Activated CD4-positive, alpha-beta T cell treated with anti-CD3 and anti-CD28 coated beads for 36 hours (primary cell): ENCODE measurements around the gene RABGAP1L. TPM values are rescaled to one million over a fixed set of nuclear protein-coding genes. Genes with fewer than 3 reads are reported as not detected.
"Not testable (repeated sequence)": the region's sequence is repeated elsewhere in the genome, so short reads cannot be mapped to it uniquely, and the experiment has no call there.

Experiments used
- ATAC-seq: fragments of 200-7000 bp; cut with Tn5 transposase; one replicate; pipeline ENCODE4 v1.10.0; 2021; ENCODE audit warnings: mild to moderate bottlenecking, moderate library complexity
- CTCF ChIA-PET: fragments of 350-600 bp; sonication (Branson Sonifier 250); formaldehyde crosslinking; loops from one replicate; lab custom pipeline; 2021; ENCODE audit warnings: antibody characterized with exemption; lab: Charles Lee
- POLR2A ChIA-PET: fragments of 350-600 bp; sonication (Branson Sonifier 250); formaldehyde crosslinking; loops from one replicate; lab custom pipeline; 2021; ENCODE audit warnings: antibody characterized with exemption, inconsistent platforms; lab: Charles Lee
- DNase-seq: peaks from one replicate; pipeline ENCODE4 v3.0.0-alpha.2; 2020
- H3K27ac Mint-ChIP-seq: one replicate; pipeline ENCODE4 v1.8.0; 2021; ENCODE audit warnings: mixed read lengths
- H3K27me3 Mint-ChIP-seq: one replicate; pipeline ENCODE4 v1.8.0; 2021; ENCODE audit warnings: mixed read lengths
- H3K36me3 Mint-ChIP-seq: one replicate; pipeline ENCODE4 v1.8.0; 2021; ENCODE audit warnings: low read depth, mixed read lengths
- H3K4me1 Mint-ChIP-seq: one replicate; pipeline ENCODE4 v1.8.0; 2021; ENCODE audit warnings: mixed read lengths
- H3K4me3 Mint-ChIP-seq: one replicate; pipeline ENCODE4 v1.8.0; 2021; ENCODE audit warnings: mild to moderate bottlenecking, moderate library complexity, mixed read lengths
- H3K9me3 Mint-ChIP-seq: one replicate; pipeline ENCODE4 v1.8.0; 2021; ENCODE audit warnings: low read depth, mixed read lengths
- intact Hi-C, 2 experiments: fragments of 100-400 bp; cut with DNase I in 1 of 2; cut with micrococcal nuclease in 1 of 2; formaldehyde crosslinking; loops; one replicate each; pipeline versions ENCODE4 v1.14.2 to v1.15.1; 2022 to 2024; cut with DNase I, micrococcal nuclease
- total RNA-seq, 2 experiments: library from RNA; stranded (reverse); gene quantifications; one replicate each; pipeline ENCODE4 v1.2.3, GENCODE V29; 2021

RABGAP1L gene
- total RNA-seq: 10 to 100 TPM; 22.6 to 29.9 TPM

DNA sequence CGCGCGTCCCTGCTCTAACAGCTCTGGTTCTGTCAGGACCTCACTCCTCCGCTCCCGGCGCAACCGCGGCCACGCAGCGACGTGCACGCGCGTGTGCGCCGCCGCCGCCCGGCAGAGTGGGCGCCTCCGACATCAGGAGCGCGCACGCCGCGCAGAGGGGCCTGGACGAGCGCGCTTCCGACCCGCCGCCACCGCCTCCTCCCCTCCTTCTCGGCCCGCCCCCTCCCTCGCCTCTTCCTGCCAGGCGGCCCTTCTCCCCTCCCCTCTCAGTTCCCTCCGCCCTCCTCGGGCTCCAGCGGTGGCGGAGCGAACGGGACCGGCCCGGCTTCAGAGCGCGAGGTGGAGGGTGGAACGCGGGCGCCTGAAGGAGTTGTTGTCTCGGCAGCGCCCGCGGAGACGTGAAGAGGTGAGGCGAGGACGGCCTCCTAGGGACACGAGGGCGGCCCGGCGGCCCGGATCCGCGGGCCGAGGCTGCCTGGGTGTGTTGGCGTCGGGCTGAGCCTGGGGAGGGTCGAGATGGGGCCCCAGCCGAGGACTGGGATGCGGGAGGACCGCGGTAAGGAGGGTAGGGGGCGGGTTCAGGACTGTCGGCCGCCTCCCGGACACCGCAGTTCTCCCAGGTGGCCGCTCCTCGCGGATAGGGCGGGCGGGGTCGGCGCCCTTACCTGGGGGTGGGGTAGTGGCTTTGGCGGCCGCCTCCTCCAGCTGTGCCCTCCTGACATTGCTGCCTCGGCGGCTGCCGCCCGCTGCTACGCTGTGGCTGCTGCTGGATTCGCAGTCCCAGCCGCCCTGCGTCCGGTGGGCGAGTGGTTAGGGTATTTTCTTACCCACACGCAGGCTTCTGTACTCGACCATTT, at the start of gene RABGAP1L:
Gene RABGAP1L, plus strand, starts transcription at position 269 of the 857 bp plus-strand sequence.
- POLR2A ChIA-PET: interaction anchor here (1.3 kb wide), 1 partner anchor 15 kb away, joined by 3 read pairs; no protein-coding TSS in a partner anchor
- Mint-ChIP-seq H3K4me1 (peaks cover 59% of the 10 kb centered on the region), H3K27ac (peak within 1 kb of the TSS; percentile 95), H3K4me3 (peak within 1 kb of the TSS; percentile 93), H3K36me3 (no peaks in the 10 kb centered on the region), H3K9me3 (no peaks in the 10 kb centered on the region), H3K27me3 (no peaks in the 10 kb centered on the region)
- DNase-seq (peak; percentile 97), ATAC-seq (peak; percentile 83)
- CTCF ChIA-PET: no interaction called here
- intact Hi-C loops: loop anchor here (2.0 to 10.0 kb wide), 10 partner anchors 47 to 1627 kb away; partner anchors contain the start of genes ZBTB37 (in 2 of the 2), CENPL (in 1 of the 2), DARS2 (in 1 of the 2) and KIAA0040 (in 1 of the 2)

DNA sequence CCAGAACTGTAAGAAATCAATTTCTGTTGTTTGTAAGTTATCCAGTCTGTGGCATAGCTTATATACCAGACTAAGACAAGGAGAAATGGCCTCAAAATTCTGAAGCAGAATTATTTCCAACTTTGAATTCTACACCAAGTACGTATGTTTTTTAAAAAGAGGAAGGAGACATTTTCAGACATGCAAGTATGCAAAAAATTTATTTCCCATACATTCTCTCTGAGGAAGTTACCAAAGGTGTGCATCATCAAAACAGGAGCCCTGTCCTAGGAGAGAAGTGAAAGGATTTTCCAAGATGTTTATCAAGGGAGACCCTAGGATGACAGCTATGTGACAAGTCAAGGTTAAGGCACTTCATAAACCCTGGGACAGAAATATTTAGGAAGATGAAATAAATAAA, 49.3 kb upstream of the RABGAP1L start:
- ATAC-seq (no peak), DNase-seq (no peak)
- Mint-ChIP-seq H3K4me3 (no peak overlapping the region), H3K27me3 (peaks cover 2% of the 10 kb centered on the region), H3K4me1 (no peaks in the 10 kb centered on the region), H3K9me3 (no peaks in the 10 kb centered on the region), H3K36me3 (no peaks in the 10 kb centered on the region), H3K27ac (no peak overlapping the region)
- intact Hi-C loops: no loop called here
- ChIA-PET POLR2A (no interaction called here), CTCF (interaction anchor here (0.6 to 1.3 kb wide), 4 partner anchors 8 to 181 kb away, joined by 3 to 4 read pairs (median 3); no protein-coding TSS in a partner anchor)

- CTCF ChIA-PET: interaction anchor here (0.6 to 1.7 kb wide), 4 partner anchors 15 to 1345 kb away, joined by 3 to 6 read pairs (median 4); no protein-coding TSS in a partner anchor
- no peaks in the 10 kb centered on the region for H3K27me3 Mint-ChIP-seq
- DNase-seq (no peak), ATAC-seq (no peak)
- no peak overlapping the region for H3K27ac Mint-ChIP-seq
- POLR2A ChIA-PET: no interaction called here
- H3K9me3 Mint-ChIP-seq: no peaks in the 10 kb centered on the region
- intact Hi-C loops: no loop called here
- no peak overlapping the region for H3K4me3 Mint-ChIP-seq
- no peaks in the 10 kb centered on the region for H3K36me3 Mint-ChIP-seq
- H3K4me1 Mint-ChIP-seq: no peaks in the 10 kb centered on the region
These were observed 46.7 kb upstream of the RABGAP1L start for GRCh38 chr1:174112489-174113162.

GRCh38 chr1:174114106-174114505, 45.2 kb upstream of the RABGAP1L start:
- no peaks in the 10 kb centered on the region for H3K27me3 Mint-ChIP-seq
- ChIA-PET CTCF (interaction anchor here (0.6 to 1.7 kb wide), 16 partner anchors 7 to 761 kb away, joined by 3 to 11 read pairs (median 4); no protein-coding TSS in a partner anchor), POLR2A (no interaction called here)
- no peaks in the 10 kb centered on the region for H3K9me3 Mint-ChIP-seq
- no peak for ATAC-seq
- no peak for DNase-seq
- H3K36me3 Mint-ChIP-seq: no peaks in the 10 kb centered on the region
- H3K4me1 Mint-ChIP-seq: no peaks in the 10 kb centered on the region
- intact Hi-C loops: no loop called here
- no peak overlapping the region for H3K27ac Mint-ChIP-seq
- no peak overlapping the region for H3K4me3 Mint-ChIP-seq

GRCh38 chr1:174114788-174115448, 44.4 kb upstream of the RABGAP1L start:
- no peaks in the 10 kb centered on the region for H3K9me3 Mint-ChIP-seq
- H3K4me3 Mint-ChIP-seq: no peak overlapping the region
- no peaks in the 10 kb centered on the region for H3K36me3 Mint-ChIP-seq
- ChIA-PET CTCF (interaction anchor here (0.6 to 1.7 kb wide), 15 partner anchors 8 to 760 kb away, joined by 3 to 11 read pairs (median 3); no protein-coding TSS in a partner anchor), POLR2A (no interaction called here)
- DNase-seq (peak; percentile 28), ATAC-seq (peak; percentile 89)
- no peaks in the 10 kb centered on the region for H3K27me3 Mint-ChIP-seq
- intact Hi-C loops: no loop called here
- no peak overlapping the region for H3K27ac Mint-ChIP-seq
- no peaks in the 10 kb centered on the region for H3K4me1 Mint-ChIP-seq

DNA sequence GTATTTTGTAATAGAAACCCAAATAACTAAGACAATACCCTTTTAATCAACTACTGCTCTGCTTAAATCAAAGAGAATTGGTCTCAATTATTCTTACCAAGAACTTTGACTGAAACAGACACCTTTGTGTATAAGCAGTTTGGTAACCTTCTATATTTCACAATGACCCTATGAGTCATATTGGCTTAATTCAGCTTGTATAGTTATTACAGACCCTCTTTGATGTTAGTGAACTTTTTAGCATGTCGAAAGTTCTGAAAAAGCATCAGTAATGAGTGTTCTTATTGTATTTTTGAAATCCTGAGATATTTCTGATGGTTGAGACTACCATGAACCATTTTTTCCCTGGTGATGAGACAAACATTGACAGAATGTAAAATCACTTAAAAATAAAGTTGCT, 43.3 kb upstream of the RABGAP1L start:
- H3K27me3 Mint-ChIP-seq: no peaks in the 10 kb centered on the region
- H3K27ac Mint-ChIP-seq: no peak overlapping the region
- H3K4me1 Mint-ChIP-seq: no peaks in the 10 kb centered on the region
- DNase-seq (no peak), ATAC-seq (peak; percentile 45)
- no peak overlapping the region for H3K4me3 Mint-ChIP-seq
- H3K36me3 Mint-ChIP-seq: no peaks in the 10 kb centered on the region
- CTCF ChIA-PET: no interaction called here
- H3K9me3 Mint-ChIP-seq: no peaks in the 10 kb centered on the region
- intact Hi-C loops: no loop called here
- POLR2A ChIA-PET: no interaction called here

DNA sequence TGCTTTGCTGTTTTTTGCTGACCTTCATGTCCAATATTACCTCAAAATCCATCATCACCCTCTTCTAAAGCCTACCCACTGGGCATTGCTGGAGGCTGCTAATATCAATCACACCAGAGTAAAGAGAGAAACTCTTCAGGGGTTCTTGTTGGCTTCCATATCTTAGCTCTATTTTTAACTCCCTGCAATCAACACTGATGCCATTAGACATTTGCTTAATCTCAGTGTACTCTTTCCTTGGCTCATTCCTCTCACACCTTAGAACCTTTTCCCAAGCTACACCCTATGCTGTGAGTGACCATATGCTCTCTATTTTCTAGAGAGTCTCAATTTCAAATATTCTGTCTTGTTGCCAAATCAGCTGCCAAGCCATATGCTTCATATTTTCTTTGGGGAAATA, 40.6 kb upstream of the RABGAP1L start:
- Mint-ChIP-seq H3K27me3 (no peaks in the 10 kb centered on the region), H3K36me3 (no peaks in the 10 kb centered on the region), H3K27ac (no peak overlapping the region), H3K9me3 (peaks cover 8% of the 10 kb centered on the region), H3K4me1 (no peaks in the 10 kb centered on the region), H3K4me3 (no peak overlapping the region)
- DNase-seq (no peak), ATAC-seq (no peak)
- intact Hi-C loops: no loop called here
- ChIA-PET CTCF (interaction anchor here (0.9 to 1.0 kb wide), 2 partner anchors 9 to 28 kb away, joined by 3 read pairs; no protein-coding TSS in a partner anchor), POLR2A (no interaction called here)

GRCh38 chr1:174122318-174122717, 37.0 kb upstream of the RABGAP1L start:
- DNase-seq, H3K4me3 Mint-ChIP-seq, POLR2A ChIA-PET, intact Hi-C loops, ATAC-seq, H3K27me3 Mint-ChIP-seq, H3K27ac Mint-ChIP-seq, CTCF ChIA-PET, H3K36me3 Mint-ChIP-seq, H3K4me1 Mint-ChIP-seq: not testable (repeated sequence)
- H3K9me3 Mint-ChIP-seq: peaks cover 21% of the 10 kb centered on the region

- Mint-ChIP-seq H3K27ac (no peak overlapping the region), H3K9me3 (peaks cover 22% of the 10 kb centered on the region), H3K4me3 (no peak overlapping the region), H3K4me1 (no peaks in the 10 kb centered on the region), H3K27me3 (no peaks in the 10 kb centered on the region), H3K36me3 (no peaks in the 10 kb centered on the region)
- CTCF ChIA-PET: no interaction called here
- ATAC-seq: no peak
- intact Hi-C loops: no loop called here
- POLR2A ChIA-PET: no interaction called here
- DNase-seq: no peak
These were observed 35.5 kb upstream of the RABGAP1L start for GRCh38 chr1:174123843-174124242.

GRCh38 chr1:174127176-174127575, 32.1 kb upstream of the RABGAP1L start:
- H3K4me3 Mint-ChIP-seq, ATAC-seq: not testable (repeated sequence)

More at GRCh38 chr1:174127176-174127575, 32.1 kb upstream of the RABGAP1L start:
- POLR2A ChIA-PET, intact Hi-C loops, DNase-seq, H3K4me1 Mint-ChIP-seq, H3K36me3 Mint-ChIP-seq, H3K27ac Mint-ChIP-seq, H3K27me3 Mint-ChIP-seq: not testable (repeated sequence)
- CTCF ChIA-PET: interaction anchor here (1.0 kb wide), 1 partner anchor 91 kb away, joined by 3 read pairs; no protein-coding TSS in a partner anchor
- peaks cover 28% of the 10 kb centered on the region for H3K9me3 Mint-ChIP-seq
